ENCODE measurements around the gene DLK1. TPM values are rescaled to one million over a fixed set of nuclear protein-coding genes. Genes with fewer than 3 reads are reported as not detected.

DLK1 gene
- total and polyA plus RNA-seq, 7 donors = 0.36 to 1.2 (median 0.46) TPM; not detected in 4

GRCh38 chr14:100710826-100711462 lies 15.7 kb upstream of the DLK1 start:
- H3K4me3 ChIP-seq = no peak overlapping the region
- H3K9me3 ChIP-seq = no peaks in the 10 kb centered on the region
- no peak for TF ChIP-seq POLR2AphosphoS5 (IDR thresholded peaks at IDR 0.05)
- TF ChIP-seq EP300 (IDR thresholded peaks at IDR 0.05) = no peak
- TF ChIP-seq, protein P1, sequence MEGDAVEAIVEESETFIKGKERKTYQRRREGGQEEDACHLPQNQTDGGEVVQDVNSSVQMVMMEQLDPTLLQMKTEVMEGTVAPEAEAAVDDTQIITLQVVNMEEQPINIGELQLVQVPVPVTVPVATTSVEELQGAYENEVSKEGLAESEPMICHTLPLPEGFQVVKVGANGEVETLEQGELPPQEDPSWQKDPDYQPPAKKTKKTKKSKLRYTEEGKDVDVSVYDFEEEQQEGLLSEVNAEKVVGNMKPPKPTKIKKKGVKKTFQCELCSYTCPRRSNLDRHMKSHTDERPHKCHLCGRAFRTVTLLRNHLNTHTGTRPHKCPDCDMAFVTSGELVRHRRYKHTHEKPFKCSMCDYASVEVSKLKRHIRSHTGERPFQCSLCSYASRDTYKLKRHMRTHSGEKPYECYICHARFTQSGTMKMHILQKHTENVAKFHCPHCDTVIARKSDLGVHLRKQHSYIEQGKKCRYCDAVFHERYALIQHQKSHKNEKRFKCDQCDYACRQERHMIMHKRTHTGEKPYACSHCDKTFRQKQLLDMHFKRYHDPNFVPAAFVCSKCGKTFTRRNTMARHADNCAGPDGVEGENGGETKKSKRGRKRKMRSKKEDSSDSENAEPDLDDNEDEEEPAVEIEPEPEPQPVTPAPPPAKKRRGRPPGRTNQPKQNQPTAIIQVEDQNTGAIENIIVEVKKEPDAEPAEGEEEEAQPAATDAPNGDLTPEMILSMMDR (IDR thresholded peaks at IDR 0.05) = no peak
- TF ChIP-seq POLR2A (IDR thresholded peaks at IDR 0.05) = no peak
- H3K4me1 ChIP-seq = peaks cover 0 to 20% (median 19%) of the 10 kb centered on the region in 4 donors
- H3K36me3 ChIP-seq = no peaks in the 10 kb centered on the region
- H3K27me3 ChIP-seq = no peaks in the 10 kb centered on the region
- intact Hi-C loops (cut with DNase I) = no loop called here
- DNase-seq = no peak
- 85 to 86% methylated on average over 18 of the region's 18 CpGs for WGBS, 2 donors
- H3K27ac ChIP-seq = no peak overlapping the region

GRCh38 chr14:100711493-100711892 lies 15.2 kb upstream of the DLK1 start:
- 71 to 88% methylated on average over 12 of the region's 12 CpGs for WGBS, 2 donors
- no peak for DNase-seq
- no peaks in the 10 kb centered on the region for H3K9me3 ChIP-seq
- no peak overlapping the region for H3K27ac ChIP-seq
- no peak overlapping the region for H3K4me3 ChIP-seq
- no peaks in the 10 kb centered on the region for H3K27me3 ChIP-seq
- peaks cover 0 to 20% (median 19%) of the 10 kb centered on the region in 4 donors for H3K4me1 ChIP-seq
- H3K36me3 ChIP-seq = no peaks in the 10 kb centered on the region
- TF ChIP-seq POLR2AphosphoS5 (IDR thresholded peaks at IDR 0.05) = no peak
- TF ChIP-seq EP300 (IDR thresholded peaks at IDR 0.05) = no peak
- no peak for TF ChIP-seq POLR2A (IDR thresholded peaks at IDR 0.05)
- TF ChIP-seq, protein P1 (IDR thresholded peaks at IDR 0.05) = no peak
- intact Hi-C loops (cut with DNase I) = no loop called here

- Histone ChIP-seq H3K36me3 (no peaks in the 10 kb centered on the region), H3K27me3 (no peaks in the 10 kb centered on the region), H3K27ac (no peak overlapping the region), H3K9me3 (no peaks in the 10 kb centered on the region), H3K4me3 (no peak overlapping the region), H3K4me1 (peaks cover 0 to 20% (median 19%) of the 10 kb centered on the region in 4 donors)
- TF ChIP-seq, protein P1 (IDR thresholded peaks at IDR 0.05) = no peak
- no peak for TF ChIP-seq POLR2AphosphoS5 (IDR thresholded peaks at IDR 0.05)
- TF ChIP-seq EP300 (IDR thresholded peaks at IDR 0.05) = no peak
- no peak for TF ChIP-seq POLR2A (IDR thresholded peaks at IDR 0.05)
- 40 to 76% methylated on average over 7 of the region's 7 CpGs for WGBS, 2 donors
- intact Hi-C loops (cut with DNase I) = no loop called here
- DNase-seq = no peak
Observed at GRCh38 chr14:100712490-100712889, 14.2 kb upstream of the DLK1 start.

DNA sequence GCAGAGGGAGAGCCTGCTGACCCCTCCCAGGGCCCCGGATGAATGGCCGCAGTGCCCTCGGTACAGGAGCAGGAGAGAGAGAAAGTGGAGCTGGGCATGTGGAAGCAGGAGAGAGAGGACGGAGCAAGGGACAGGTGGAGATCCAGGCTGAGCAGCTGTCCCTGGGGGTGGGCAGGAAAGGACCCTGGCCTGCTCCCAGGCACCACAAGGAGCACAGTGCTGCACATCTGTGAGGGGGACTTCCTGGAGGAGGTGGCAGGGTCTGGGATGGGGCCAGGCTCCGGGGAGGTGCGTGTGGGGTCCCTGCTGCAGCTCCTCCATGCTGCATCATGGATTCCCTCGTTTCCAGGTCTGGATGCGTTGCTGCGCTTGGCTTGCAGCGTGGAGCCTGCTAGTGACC lies 13.0 kb upstream of the DLK1 start:
- TF ChIP-seq POLR2AphosphoS5 (IDR thresholded peaks at IDR 0.05) = no peak
- no peak for TF ChIP-seq EP300 (IDR thresholded peaks at IDR 0.05)
- TF ChIP-seq, protein P1 (IDR thresholded peaks at IDR 0.05) = no peak
- TF ChIP-seq POLR2A (IDR thresholded peaks at IDR 0.05) = no peak
- Histone ChIP-seq H3K4me1 (peaks cover 0 to 14% (median 12%) of the 10 kb centered on the region in 4 donors), H3K4me3 (no peak overlapping the region), H3K36me3 (no peaks in the 10 kb centered on the region), H3K27me3 (no peaks in the 10 kb centered on the region), H3K9me3 (no peaks in the 10 kb centered on the region), H3K27ac (no peak overlapping the region)
- no peak for DNase-seq
- WGBS, 2 donors = 64 to 81% methylated on average over 10 of the region's 10 CpGs
- intact Hi-C loops (cut with DNase I) = no loop called here

Measured in sigmoid colon (tissue), 7 donors.